Fibroblast of skin of right quadriceps (primary cell): ENCODE measurements around the gene CCDC178.
"Not testable (repeated sequence)": the region's sequence is repeated elsewhere in the genome, so short reads cannot be mapped to it uniquely, and the experiment has no call there.

ENCODE experiments used
- DNase-seq: peaks from one replicate; pipeline ENCODE4 v3.0.0-alpha.2; 2013

CCDC178 gene

GRCh38 chr18:33201509-33201926 is 239.0 kb downstream of the CCDC178 start:
- DNase-seq, result peak; percentile 35

DNA sequence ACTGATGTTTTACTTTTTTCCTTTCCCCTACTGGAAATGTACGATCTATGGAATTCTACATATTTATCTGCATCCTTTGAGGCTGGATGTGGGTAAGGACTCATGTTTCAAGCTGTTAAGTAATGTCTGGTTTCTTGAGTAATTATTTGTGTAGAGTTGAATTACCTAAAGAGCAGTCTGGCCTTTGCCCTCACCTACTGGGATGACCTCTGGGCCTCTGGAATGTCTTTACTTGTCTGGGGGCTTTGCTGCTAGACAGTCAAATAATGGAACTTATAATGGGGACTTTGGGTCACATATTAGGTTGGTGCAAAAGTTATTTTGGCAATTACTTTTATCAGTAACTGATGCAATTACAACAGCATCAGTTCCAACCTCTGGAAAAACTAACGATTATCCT is 244.7 kb downstream of the CCDC178 start:
- DNase-seq, result no peak

GRCh38 chr18:33194793-33195192 is 245.7 kb downstream of the CCDC178 start:
- no peak for DNase-seq

DNA sequence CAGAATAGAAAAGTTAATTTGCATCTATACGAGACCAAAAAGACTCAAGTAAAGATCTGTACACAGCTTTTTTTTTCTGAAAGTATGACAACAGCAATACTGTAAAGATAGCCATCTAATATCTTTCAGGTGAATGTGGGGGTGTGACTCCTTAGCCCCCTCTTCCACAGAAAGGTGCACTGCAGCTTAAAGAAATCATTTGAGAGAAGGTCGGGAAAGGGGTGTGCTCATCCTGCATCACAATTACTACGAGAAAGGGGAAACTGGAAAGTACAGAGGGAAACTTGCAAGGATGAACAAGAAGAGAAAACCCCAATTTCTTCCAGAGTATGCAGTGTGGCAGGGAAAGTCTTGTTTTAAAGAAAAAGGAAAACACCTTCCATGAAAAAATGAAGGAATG is 255.6 kb downstream of the CCDC178 start:
- no peak for DNase-seq

GRCh38 chr18:33184175-33184574 is 256.3 kb downstream of the CCDC178 start:
- no peak for DNase-seq

GRCh38 chr18:33183136-33183535 is 257.4 kb downstream of the CCDC178 start:
- DNase-seq, result no peak

DNA sequence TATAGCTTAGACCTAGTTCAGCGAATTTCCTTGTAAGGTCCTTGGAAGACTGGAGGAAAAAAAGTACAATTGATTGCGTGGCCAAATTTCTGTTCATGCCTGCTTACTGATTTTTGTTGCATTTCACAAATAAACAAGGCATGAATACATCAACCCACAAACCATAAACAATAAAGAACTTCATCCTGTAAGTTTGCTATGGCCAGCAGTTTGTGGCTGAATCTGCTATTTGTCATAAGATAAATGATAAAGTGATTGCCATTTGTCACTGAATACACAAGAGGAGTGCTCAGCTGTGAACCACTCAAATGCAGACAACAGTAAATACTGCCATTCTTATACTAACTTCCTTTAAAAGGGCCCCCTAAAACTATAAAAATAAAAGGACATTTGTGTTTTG is 259.5 kb downstream of the CCDC178 start:
- DNase-seq, result no peak

GRCh38 chr18:33169218-33169617 is 271.3 kb downstream of the CCDC178 start:
- DNase-seq, result no peak

- DNase-seq, result not testable (repeated sequence)
Observed at GRCh38 chr18:33164121-33164520, 276.4 kb downstream of the CCDC178 start.

- peak; percentile 13 for DNase-seq
Observed at GRCh38 chr18:33161131-33161530, 279.4 kb downstream of the CCDC178 start.

- DNase-seq, result no peak
Observed at GRCh38 chr18:33159151-33159550, 281.4 kb downstream of the CCDC178 start.

GRCh38 chr18:33157893-33158292 is 282.6 kb downstream of the CCDC178 start:
- DNase-seq, result no peak

- DNase-seq, result no peak
Observed at GRCh38 chr18:33156906-33157470, 283.5 kb downstream of the CCDC178 start.

DNA sequence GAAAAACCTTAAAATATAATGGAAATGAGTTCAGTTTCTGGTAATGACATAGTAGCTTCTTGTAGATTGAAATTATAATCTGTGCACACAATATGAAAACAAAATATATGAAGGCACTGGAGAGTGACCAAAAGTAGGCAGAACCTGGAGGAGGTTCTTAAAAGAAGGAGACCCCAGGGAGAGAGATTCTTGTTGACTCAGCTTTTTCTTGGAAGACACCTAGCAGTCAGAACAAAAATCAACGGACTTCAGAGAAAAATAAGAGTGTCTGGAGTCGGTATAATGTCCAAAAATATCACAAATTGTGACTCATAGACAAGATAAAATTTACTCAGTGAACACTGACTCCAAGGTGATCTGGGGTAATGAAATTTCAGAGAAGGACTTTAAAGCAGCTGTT is 286.5 kb downstream of the CCDC178 start:
- DNase-seq, result no peak

DNA sequence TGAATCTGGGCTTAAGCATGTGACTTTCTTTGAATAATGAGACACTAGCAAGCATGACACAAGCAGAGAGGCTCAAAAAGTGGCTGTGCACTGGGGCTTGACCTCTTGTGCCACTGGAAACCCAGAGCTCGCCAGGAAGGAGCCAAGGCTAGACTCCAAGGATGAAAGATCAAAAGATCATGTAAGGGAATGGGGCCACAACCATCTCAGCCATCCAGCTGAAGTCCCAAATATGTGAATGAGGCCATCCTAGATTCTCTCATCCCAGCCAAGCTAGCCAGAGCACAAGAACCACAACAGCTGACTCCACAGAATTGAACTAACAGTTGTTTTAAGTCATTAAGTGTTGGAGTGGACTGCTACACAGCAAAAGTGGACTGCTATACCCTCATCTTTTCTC is 288.1 kb downstream of the CCDC178 start:
- DNase-seq, result no peak

DNA sequence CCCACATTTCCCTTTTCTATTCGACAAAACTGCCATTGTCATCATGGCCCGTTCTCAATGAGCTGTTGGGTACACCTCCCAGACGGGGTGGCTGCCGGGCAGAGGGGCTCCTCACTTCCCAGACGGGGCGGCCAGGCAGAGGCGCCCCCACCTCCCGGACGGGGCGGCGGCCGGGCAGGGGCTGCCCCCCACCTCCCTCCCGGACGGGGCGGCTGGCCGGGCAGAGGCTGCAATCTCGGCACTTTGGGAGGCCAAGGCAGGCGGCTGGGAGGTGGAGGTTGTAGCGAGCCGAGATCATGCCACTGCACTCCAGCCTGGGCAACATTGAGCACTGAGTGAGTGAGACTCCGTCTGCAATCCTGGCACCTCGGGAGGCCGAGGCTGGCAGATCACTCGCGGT is 292.7 kb downstream of the CCDC178 start:
- not testable (repeated sequence) for DNase-seq

- DNase-seq, result no peak
Observed at GRCh38 chr18:33146014-33146413, 294.5 kb downstream of the CCDC178 start.

DNA sequence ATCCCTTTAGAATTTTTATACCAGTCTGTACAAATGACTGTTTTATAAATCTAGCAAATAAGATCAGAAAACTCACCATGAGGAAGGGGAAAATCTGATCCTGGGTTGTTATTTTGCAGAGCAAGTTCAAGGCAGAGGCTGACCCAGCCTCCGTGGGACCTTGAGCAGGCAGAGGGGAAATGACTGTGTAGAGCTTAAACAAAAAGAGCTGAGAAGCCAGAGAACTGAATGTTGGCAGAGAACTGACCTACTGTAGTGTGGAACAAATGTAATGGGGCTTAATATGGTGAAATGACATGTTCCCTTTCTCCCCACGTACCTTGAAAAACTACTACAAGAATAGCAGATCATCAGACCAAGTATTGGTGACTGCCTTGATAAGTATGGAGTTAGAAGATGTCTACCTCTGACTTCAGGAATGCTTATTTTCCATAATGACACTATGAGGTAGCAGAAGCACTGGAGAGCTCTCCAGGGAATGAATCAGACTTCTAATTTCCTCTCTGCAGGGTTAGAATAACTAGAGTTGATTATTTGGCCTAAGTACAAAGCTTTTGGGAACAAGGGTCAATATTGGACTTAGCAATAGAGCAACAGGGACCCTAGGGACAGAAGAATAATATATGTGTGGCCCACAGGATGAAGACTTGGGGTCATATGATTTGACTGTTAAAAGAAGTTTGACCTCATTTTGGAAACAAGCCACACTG is 304.4 kb downstream of the CCDC178 start:
- no peak for DNase-seq

- no peak for DNase-seq
Observed at GRCh38 chr18:33132657-33133056, 307.9 kb downstream of the CCDC178 start.

DNA sequence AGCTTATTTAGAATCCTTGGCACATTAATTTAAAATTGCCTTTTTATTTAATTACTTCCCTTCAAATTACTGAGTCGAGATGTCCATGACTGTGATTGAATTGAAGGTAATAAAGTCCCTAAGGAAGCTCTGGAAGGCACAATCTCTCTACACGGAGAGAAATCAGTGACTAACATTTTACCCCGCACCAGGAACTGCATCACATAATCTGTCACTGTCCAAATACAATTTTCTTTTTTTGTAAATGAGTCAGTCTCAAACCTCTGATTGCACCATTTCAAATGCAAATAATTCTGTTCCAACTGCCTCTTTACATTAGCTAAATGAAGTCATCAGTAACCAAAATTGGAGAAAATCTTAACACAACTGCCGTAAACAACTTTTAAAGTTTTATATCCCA is 311.9 kb downstream of the CCDC178 start:
- DNase-seq, result peak; percentile 2

DNA sequence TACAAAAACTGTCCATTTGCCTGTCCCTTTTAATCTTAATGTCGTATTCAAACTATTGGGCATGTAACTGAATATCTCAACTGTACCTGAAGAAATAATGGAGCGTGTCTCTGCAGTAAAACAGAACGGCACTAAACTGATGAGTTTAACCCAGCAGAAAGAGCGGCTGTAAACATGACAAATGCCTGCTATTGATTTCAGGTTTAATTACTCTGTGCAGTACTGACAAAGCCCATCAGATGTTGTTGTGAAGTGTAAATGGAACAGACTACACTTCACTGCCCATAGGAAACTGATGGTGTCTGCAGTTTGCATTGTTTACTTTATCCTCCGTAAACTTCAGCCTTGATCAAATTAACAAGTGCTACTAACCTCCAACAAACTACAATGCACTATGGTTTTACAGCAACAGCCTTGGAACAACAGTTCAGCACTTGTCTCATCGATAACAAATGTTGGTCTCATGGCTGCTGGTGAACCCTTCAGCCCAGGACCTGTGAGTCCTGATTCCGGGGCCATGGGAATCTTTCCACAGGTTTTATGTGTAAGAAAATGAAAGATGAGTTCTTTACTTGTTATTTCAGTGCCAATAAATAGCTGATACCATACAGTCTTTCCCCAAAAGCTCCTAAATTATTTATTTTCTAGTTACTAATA is 316.5 kb downstream of the CCDC178 start:
- DNase-seq, result no peak

GRCh38 chr18:33116376-33116775 is 324.1 kb downstream of the CCDC178 start:
- DNase-seq, result no peak

DNA sequence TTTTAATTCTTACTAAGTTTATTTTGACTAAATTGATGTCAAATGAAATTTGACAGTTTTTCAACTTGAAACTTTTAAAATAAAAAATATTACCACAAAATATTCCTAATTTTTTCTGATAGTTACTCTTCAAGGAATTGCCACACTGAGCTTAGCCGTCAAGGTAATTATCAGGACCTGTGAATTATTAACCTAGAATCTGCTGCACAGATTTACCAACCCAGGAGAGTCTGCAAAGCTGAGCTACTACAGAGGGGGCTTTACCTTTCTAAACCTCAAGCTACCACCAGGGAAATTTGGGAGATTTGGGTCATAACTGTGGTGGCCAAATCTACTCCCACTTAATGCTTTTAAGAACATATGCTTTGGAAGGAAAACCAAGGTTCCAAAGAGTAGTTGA is 324.6 kb downstream of the CCDC178 start:
- DNase-seq, result no peak

- DNase-seq, result no peak
Observed at GRCh38 chr18:33115476-33115875, 325.0 kb downstream of the CCDC178 start.
